IMR-90 (cell line): ENCODE results near the gene IRF2.

Experiments used
- CTCF ChIP-seq: conservative IDR thresholded peaks from 2 replicates; pipeline ENCODE4 v1.5.1; 2012; ENCODE audit warnings: mild to moderate bottlenecking, low read depth, low read length, improper control_type of control experiment
- NFE2L2 ChIP-seq: fragments of 150-350 bp; IDR thresholded peaks from 2 replicates; pipeline ENCODE4 v1.6.1; 2016; ENCODE audit warnings: low read depth, mild to moderate bottlenecking, low read length
- POLR2A ChIP-seq: IDR thresholded peaks from 2 replicates; pipeline ENCODE4 v1.6.1; 2012; ENCODE audit warnings: mild to moderate bottlenecking, low read depth, low read length

- TF ChIP-seq CTCF (no peak), POLR2A (no peak), NFE2L2 (no peak)
Measured at GRCh38 chr4:184430163-184430562, 44.2 kb downstream of the IRF2 start.
